OCI-LY7 (cell line): ENCODE measurements around the gene IFITM2.

ENCODE experiments used
- CTCF ChIP-seq: fragments of 200-600 bp; sonication (generic); conservative IDR thresholded peaks from 2 replicates; pipeline ENCODE4 v1.5.1; 2014; ENCODE audit warnings: mild to moderate bottlenecking, antibody characterized with exemption, low read length, moderate library complexity, mixed read lengths
- EZH2phosphoT487 ChIP-seq: fragments of 200-600 bp; sonication (generic); IDR thresholded peaks from 2 replicates; pipeline ENCODE4 v1.6.1; 2018; ENCODE audit warnings: low read depth, borderline replicate concordance, mild to moderate bottlenecking, mixed run types, antibody characterized with exemption, low read length, moderate library complexity, mixed read lengths

DNA sequence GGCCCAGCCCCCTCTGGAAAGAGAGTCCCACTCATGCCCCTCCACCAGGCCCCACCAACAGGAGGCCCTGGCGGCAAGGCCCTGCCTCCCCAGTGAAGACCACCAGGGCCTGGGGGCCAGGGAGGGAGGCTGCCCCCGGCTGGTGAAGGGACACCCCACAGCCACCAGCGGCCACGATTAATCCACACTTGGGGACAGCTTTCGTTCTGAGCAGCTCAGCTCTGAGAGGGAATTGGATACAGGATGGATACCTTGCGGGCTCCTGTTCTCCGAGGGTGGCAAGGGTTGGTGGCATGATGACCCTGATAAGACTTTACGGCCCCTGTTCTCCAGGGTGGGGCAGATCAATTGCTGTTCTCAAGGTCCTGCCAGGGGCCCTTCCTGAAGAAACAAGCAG lies 36.3 kb upstream of the IFITM2 start:
- TF ChIP-seq CTCF = no peak
- no peak for TF ChIP-seq EZH2phosphoT487
